Activated CD8-positive, alpha-beta T cell treated with anti-CD3 and anti-CD28 coated beads for 36 hours (primary cell): ENCODE data around the gene NPHS2. TPM values are rescaled to one million over a fixed set of nuclear protein-coding genes. Genes with fewer than 3 reads are reported as not detected.

Experiments
- ATAC-seq: fragments of 200-7000 bp; cut with Tn5 transposase; one replicate; pipeline ENCODE4 v1.10.0; 2021; ENCODE audit warnings: mild to moderate bottlenecking, moderate library complexity
- CTCF ChIA-PET: fragments of 350-600 bp; sonication (Branson Sonifier 250); formaldehyde crosslinking; loops from one replicate; lab custom pipeline; 2021; ENCODE audit warnings: antibody characterized with exemption; lab: Charles Lee
- POLR2A ChIA-PET: fragments of 350-600 bp; sonication (Branson Sonifier 250); formaldehyde crosslinking; loops from one replicate; lab custom pipeline; 2021; ENCODE audit warnings: antibody characterized with exemption; lab: Charles Lee
- DNase-seq: peaks from one replicate; pipeline ENCODE4 v3.0.0-alpha.2; 2020
- H3K27ac Mint-ChIP-seq: one replicate; pipeline ENCODE4 v1.8.0; 2021; ENCODE audit warnings: mild to moderate bottlenecking, mixed read lengths
- H3K27me3 Mint-ChIP-seq: one replicate; pipeline ENCODE4 v1.8.0; 2021; ENCODE audit warnings: mixed read lengths
- H3K36me3 Mint-ChIP-seq: one replicate; pipeline ENCODE4 v1.8.0; 2021; ENCODE audit warnings: low read depth, mixed read lengths
- H3K4me1 Mint-ChIP-seq: one replicate; pipeline ENCODE4 v1.8.0; 2021; ENCODE audit warnings: low read depth, mixed read lengths
- H3K4me3 Mint-ChIP-seq: one replicate; pipeline ENCODE4 v1.8.0; 2021; ENCODE audit warnings: mild to moderate bottlenecking, moderate library complexity, mixed read lengths
- H3K9me3 Mint-ChIP-seq: one replicate; pipeline ENCODE4 v1.8.0; 2021; ENCODE audit warnings: mixed read lengths
- CTCF ChIP-seq: fragments of 200-600 bp; IDR thresholded peaks from one replicate; pipeline ENCODE4 v1.8.0; 2022; ENCODE audit warnings: antibody characterized with exemption, mild to moderate bottlenecking
- intact Hi-C: fragments of 100-400 bp; cut with micrococcal nuclease; formaldehyde crosslinking; loops from one replicate; pipeline ENCODE4 v1.10.0; 2022
- total RNA-seq, 2 experiments: library from RNA; stranded (reverse); gene quantifications; one replicate each; pipeline ENCODE4 v1.2.3, GENCODE V29; 2021

Gene NPHS2
- total RNA-seq, 2 experiments from 2014 or later = not detected

- CTCF ChIA-PET = interaction anchor here (1.1 kb wide), 1 partner anchor 85 kb away, joined by 3 read pairs; no protein-coding TSS in a partner anchor
- no peaks in the 10 kb centered on the region for H3K9me3 Mint-ChIP-seq
- H3K27ac Mint-ChIP-seq = no peak within 1 kb of the TSS
- DNase-seq (no peak), ATAC-seq (no peak)
- H3K4me3 Mint-ChIP-seq = no peak within 1 kb of the TSS
- no peaks in the 10 kb centered on the region for H3K4me1 Mint-ChIP-seq
- intact Hi-C loops = no loop called here
- POLR2A ChIA-PET = no interaction called here
- no peaks in the 10 kb centered on the region for H3K36me3 Mint-ChIP-seq
- H3K27me3 Mint-ChIP-seq = peaks cover 36% of the 10 kb centered on the region
- no peak for TF ChIP-seq CTCF
Measured at GRCh38 chr1:179591592-179592580, 16.1 kb upstream of the NPHS2 start, which contains the start of gene TDRD5. Gene TDRD5 (plus strand): TSS chr1:179591832. CDS start chr1:179592616, 784 bp downstream.

DNA sequence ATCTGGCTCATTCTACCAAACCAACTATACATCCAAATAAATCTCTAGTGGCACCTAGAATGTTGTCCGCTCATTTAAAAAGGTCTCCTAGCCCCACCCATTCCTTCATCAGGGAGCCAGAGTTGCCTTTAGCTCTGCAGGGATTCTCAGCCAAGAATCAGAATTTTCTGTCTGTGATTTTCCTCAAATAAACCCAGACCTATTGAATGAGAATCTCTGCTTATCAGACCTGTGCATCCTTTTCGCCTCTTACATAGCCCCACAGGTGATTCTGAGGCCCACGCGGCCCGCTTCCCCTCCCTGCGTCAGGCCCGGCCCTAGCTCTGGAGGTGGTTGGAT lies 15.5 kb upstream of the NPHS2 start:
- Mint-ChIP-seq H3K9me3 (no peaks in the 10 kb centered on the region), H3K4me3 (no peak overlapping the region), H3K36me3 (no peaks in the 10 kb centered on the region), H3K27me3 (peaks cover 36% of the 10 kb centered on the region), H3K27ac (no peak overlapping the region), H3K4me1 (no peaks in the 10 kb centered on the region)
- TF ChIP-seq CTCF = no peak
- intact Hi-C loops = no loop called here
- ChIA-PET POLR2A (no interaction called here), CTCF (no interaction called here)
- DNase-seq = no peak
- ATAC-seq = no peak

DNA sequence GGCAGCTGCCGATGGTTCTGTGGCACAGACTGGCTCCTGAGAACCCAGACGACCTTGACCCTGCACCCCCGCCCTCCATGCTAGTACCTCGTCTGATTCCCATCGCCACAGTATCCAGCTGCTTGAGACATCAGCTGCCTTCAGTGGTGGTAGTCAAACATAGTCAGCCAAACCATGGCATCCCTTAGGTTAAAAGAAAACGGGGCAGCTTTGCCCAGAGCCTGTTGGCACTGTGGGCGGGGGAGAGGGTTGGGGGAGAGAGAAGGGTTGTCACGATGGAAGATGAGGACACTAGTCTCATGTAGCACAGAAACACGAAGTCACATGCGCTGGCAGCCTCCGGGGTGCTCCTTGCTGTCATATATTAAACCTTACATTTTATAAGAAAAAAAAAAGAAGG lies 14.9 kb upstream of the NPHS2 start:
- Mint-ChIP-seq H3K9me3 (no peaks in the 10 kb centered on the region), H3K36me3 (no peaks in the 10 kb centered on the region), H3K27me3 (peaks cover 39% of the 10 kb centered on the region), H3K27ac (no peak overlapping the region), H3K4me3 (no peak overlapping the region), H3K4me1 (no peaks in the 10 kb centered on the region)
- POLR2A ChIA-PET = no interaction called here
- CTCF ChIA-PET = no interaction called here
- ATAC-seq = no peak
- no peak for TF ChIP-seq CTCF
- intact Hi-C loops = no loop called here
- no peak for DNase-seq

GRCh38 chr1:179589509-179589908 lies 13.8 kb upstream of the NPHS2 start:
- ATAC-seq (no peak), DNase-seq (no peak)
- no peaks in the 10 kb centered on the region for H3K36me3 Mint-ChIP-seq
- H3K27ac Mint-ChIP-seq = no peak overlapping the region
- POLR2A ChIA-PET = no interaction called here
- CTCF ChIA-PET = no interaction called here
- H3K4me3 Mint-ChIP-seq = no peak overlapping the region
- intact Hi-C loops = no loop called here
- TF ChIP-seq CTCF = no peak
- no peaks in the 10 kb centered on the region for H3K9me3 Mint-ChIP-seq
- H3K4me1 Mint-ChIP-seq = no peaks in the 10 kb centered on the region
- H3K27me3 Mint-ChIP-seq = peaks cover 46% of the 10 kb centered on the region

- intact Hi-C loops = no loop called here
- ChIA-PET POLR2A (no interaction called here), CTCF (no interaction called here)
- no peak for ATAC-seq
- no peaks in the 10 kb centered on the region for H3K9me3 Mint-ChIP-seq
- no peak for DNase-seq
- H3K27me3 Mint-ChIP-seq = peaks cover 47% of the 10 kb centered on the region
- no peaks in the 10 kb centered on the region for H3K36me3 Mint-ChIP-seq
- no peak overlapping the region for H3K27ac Mint-ChIP-seq
- H3K4me1 Mint-ChIP-seq = no peaks in the 10 kb centered on the region
- no peak for TF ChIP-seq CTCF
- H3K4me3 Mint-ChIP-seq = no peak overlapping the region
Measured at GRCh38 chr1:179588425-179589024, 12.8 kb upstream of the NPHS2 start.
